Measurements from ENCODE around the gene FGFR1OP2. TPM values are rescaled to one million over a fixed set of nuclear protein-coding genes. Genes with fewer than 3 reads are reported as not detected.

Gene FGFR1OP2
- 47.8 and 48.0 TPM in 2 replicates for total RNA-seq

DNA sequence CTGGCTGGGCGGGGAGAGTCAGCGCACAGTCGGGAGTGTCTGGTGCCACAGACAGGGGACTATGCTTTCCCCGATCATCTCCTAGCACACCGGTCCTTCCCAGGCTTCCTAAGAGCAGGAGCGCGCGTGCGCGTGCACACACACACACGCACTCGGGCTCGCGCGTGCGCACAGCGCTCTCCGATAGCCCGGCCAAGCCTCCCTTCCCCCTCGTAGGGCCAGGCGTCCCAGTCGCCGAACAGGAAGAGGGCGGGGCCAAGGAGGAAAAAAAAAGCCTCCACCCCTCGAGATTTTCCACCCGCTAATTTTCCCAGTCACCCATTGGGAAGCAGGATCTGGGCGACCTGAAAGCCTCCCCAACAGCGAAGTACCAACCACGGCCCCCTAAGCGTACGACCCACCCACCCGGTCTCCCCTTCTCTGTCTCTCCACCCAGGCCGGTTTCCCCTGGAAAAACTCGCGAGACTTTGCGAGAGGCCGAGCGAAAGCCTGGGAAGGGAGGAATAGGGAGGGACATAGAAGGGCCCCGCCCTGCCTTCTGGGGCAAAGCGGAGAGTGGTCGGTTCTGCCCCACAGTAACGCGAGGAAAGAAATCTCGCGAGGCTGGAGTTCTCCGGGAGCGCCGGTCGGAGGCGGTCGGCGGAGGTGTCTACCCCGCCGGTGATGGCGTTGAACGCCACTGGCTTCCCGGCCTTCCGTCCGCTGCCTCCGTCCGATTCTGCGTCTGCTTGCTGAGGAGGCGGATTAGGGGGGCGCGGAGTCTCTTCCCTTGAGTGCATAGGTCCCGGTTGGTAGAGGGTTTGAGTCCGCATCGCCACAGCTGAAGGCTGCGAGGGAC, at the start of gene FGFR1OP2, which contains the start of gene INTS13:
Gene FGFR1OP2, plus strand, starts transcription at position 608 of the 838 bp plus-strand sequence. CDS start 15,689 bp downstream, outside the sequence.
Gene INTS13, minus strand, starts transcription at position 119 of the 838 bp plus-strand sequence. CDS start 1,178 bp downstream, outside the sequence.
- peak within 1 kb of the TSS; percentile 92 for H3K4me3 ChIP-seq (ENCODE audit: insufficient read depth, low read length)
- DNase-seq (ENCODE audit: insufficient read length, low spot score, missing footprints), result peak; percentile 93
- peak within 1 kb of the TSS; percentile 97 for H3K4me2 ChIP-seq (ENCODE audit: insufficient read depth, low read length)
- H3K36me3 ChIP-seq (ENCODE audit: insufficient read depth, low read length), result peaks cover 4% of the 10 kb centered on the region
- H3K9me3 ChIP-seq (ENCODE audit: low read depth, low read length), result no peaks in the 10 kb centered on the region
- H3K27me3 ChIP-seq (ENCODE audit: insufficient read depth, low read length), result no peaks in the 10 kb centered on the region
- H4K20me1 ChIP-seq (ENCODE audit: insufficient read depth, low read length), result peaks cover 25% of the 10 kb centered on the region
- H2AFZ ChIP-seq (ENCODE audit: low read length), result peak within 1 kb of the TSS; percentile 95
- TF ChIP-seq, protein P1, sequence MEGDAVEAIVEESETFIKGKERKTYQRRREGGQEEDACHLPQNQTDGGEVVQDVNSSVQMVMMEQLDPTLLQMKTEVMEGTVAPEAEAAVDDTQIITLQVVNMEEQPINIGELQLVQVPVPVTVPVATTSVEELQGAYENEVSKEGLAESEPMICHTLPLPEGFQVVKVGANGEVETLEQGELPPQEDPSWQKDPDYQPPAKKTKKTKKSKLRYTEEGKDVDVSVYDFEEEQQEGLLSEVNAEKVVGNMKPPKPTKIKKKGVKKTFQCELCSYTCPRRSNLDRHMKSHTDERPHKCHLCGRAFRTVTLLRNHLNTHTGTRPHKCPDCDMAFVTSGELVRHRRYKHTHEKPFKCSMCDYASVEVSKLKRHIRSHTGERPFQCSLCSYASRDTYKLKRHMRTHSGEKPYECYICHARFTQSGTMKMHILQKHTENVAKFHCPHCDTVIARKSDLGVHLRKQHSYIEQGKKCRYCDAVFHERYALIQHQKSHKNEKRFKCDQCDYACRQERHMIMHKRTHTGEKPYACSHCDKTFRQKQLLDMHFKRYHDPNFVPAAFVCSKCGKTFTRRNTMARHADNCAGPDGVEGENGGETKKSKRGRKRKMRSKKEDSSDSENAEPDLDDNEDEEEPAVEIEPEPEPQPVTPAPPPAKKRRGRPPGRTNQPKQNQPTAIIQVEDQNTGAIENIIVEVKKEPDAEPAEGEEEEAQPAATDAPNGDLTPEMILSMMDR (IDR thresholded peaks at IDR 0.05; ENCODE audit: extremely low read depth, low read depth, low read length), result no peak
- H3K4me1 ChIP-seq (ENCODE audit: insufficient read depth, low read length), result peaks cover 37% of the 10 kb centered on the region
- peaks cover 94% of the 10 kb centered on the region for H3K79me2 ChIP-seq (ENCODE audit: insufficient read depth, low read length)
- peak within 1 kb of the TSS; percentile 94 for H3K27ac ChIP-seq (ENCODE audit: low read depth, low read length)

DNA sequence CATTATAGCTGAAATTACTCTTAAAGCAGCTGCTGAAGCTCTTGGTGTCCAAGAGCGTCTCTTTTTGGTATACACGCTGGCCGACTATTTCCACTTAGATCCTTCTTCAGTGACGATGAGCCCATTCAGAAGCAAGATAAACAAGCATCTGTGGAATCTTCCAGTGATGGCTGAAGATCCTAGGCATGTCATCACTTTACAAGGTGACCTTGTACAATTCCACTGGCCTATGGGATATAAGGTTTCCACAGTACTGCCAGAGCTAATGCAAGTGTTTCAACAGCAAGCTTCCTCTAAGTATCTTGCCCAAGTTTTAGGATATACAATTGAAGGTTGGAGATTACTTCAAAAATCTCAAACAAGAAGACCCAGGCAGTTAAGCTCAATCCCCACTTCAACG, 47.5 kb upstream of the FGFR1OP2 start:
- H3K4me2 ChIP-seq (ENCODE audit: insufficient read depth, low read length), result no peak overlapping the region
- DNase-seq (ENCODE audit: insufficient read length, low spot score, missing footprints), result no peak
- no peaks in the 10 kb centered on the region for H3K27me3 ChIP-seq (ENCODE audit: insufficient read depth, low read length)
- TF ChIP-seq, protein P1 (IDR thresholded peaks at IDR 0.05; ENCODE audit: extremely low read depth, low read depth, low read length), result no peak
- H3K4me1 ChIP-seq (ENCODE audit: insufficient read depth, low read length), result no peaks in the 10 kb centered on the region
- H3K36me3 ChIP-seq (ENCODE audit: insufficient read depth, low read length), result no peaks in the 10 kb centered on the region
- no peak overlapping the region for H2AFZ ChIP-seq (ENCODE audit: low read length)
- no peaks in the 10 kb centered on the region for H3K79me2 ChIP-seq (ENCODE audit: insufficient read depth, low read length)
- no peaks in the 10 kb centered on the region for H4K20me1 ChIP-seq (ENCODE audit: insufficient read depth, low read length)
- no peak overlapping the region for H3K4me3 ChIP-seq (ENCODE audit: insufficient read depth, low read length)
- H3K9me3 ChIP-seq (ENCODE audit: low read depth, low read length), result no peaks in the 10 kb centered on the region
- H3K27ac ChIP-seq (ENCODE audit: low read depth, low read length), result no peak overlapping the region

DNA sequence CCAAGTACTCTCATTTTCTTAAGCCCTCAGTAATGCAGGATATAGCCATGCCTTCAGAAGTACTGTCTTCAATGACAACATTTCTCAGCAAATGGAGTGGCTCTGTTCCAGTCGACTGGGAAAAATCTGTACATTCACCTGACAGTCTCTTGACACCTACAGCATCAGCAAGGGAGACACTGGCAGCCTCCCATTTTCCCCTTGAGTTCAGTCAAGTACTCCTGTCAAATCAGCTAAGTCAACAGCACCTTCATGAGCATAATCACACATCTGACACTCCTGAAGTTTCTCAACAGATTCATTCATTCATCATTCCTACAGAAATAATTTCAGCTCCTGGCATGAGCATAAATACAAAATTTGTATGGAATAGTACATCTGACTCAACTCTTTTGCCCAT, 46.6 kb upstream of the FGFR1OP2 start:
- no peak overlapping the region for H2AFZ ChIP-seq (ENCODE audit: low read length)
- H3K36me3 ChIP-seq (ENCODE audit: insufficient read depth, low read length), result no peaks in the 10 kb centered on the region
- H3K4me2 ChIP-seq (ENCODE audit: insufficient read depth, low read length), result no peak overlapping the region
- H3K9me3 ChIP-seq (ENCODE audit: low read depth, low read length), result no peaks in the 10 kb centered on the region
- TF ChIP-seq, protein P1 (IDR thresholded peaks at IDR 0.05; ENCODE audit: extremely low read depth, low read depth, low read length), result no peak
- H3K4me1 ChIP-seq (ENCODE audit: insufficient read depth, low read length), result no peaks in the 10 kb centered on the region
- H3K79me2 ChIP-seq (ENCODE audit: insufficient read depth, low read length), result no peaks in the 10 kb centered on the region
- H3K27ac ChIP-seq (ENCODE audit: low read depth, low read length), result no peak overlapping the region
- H3K27me3 ChIP-seq (ENCODE audit: insufficient read depth, low read length), result no peaks in the 10 kb centered on the region
- DNase-seq (ENCODE audit: insufficient read length, low spot score, missing footprints), result no peak
- H3K4me3 ChIP-seq (ENCODE audit: insufficient read depth, low read length), result no peak overlapping the region
- H4K20me1 ChIP-seq (ENCODE audit: insufficient read depth, low read length), result no peaks in the 10 kb centered on the region

DNA sequence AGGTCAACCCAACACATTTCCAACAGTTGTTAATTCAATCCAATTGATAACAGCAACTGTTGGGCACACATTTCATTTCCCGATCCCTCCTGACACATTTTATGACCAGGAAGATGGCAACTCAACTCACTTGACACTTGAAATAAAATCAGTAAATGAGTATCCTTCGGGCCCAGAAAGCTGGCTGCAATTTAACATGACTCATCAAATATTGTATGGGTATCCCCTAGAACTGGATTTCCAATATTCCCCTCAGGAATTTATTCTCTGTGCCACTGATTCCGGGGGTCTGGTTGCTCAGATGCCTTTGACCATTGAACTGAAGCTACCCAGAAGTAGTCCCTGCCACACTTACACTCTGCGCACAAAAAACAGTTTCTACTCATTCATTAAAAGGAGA, 42.6 kb upstream of the FGFR1OP2 start:
- H3K36me3 ChIP-seq (ENCODE audit: insufficient read depth, low read length), result peaks cover 6% of the 10 kb centered on the region
- no peaks in the 10 kb centered on the region for H3K27me3 ChIP-seq (ENCODE audit: insufficient read depth, low read length)
- no peaks in the 10 kb centered on the region for H3K9me3 ChIP-seq (ENCODE audit: low read depth, low read length)
- TF ChIP-seq, protein P1 (IDR thresholded peaks at IDR 0.05; ENCODE audit: extremely low read depth, low read depth, low read length), result no peak
- H4K20me1 ChIP-seq (ENCODE audit: insufficient read depth, low read length), result no peaks in the 10 kb centered on the region
- H3K4me3 ChIP-seq (ENCODE audit: insufficient read depth, low read length), result no peak overlapping the region
- H2AFZ ChIP-seq (ENCODE audit: low read length), result no peak overlapping the region
- no peaks in the 10 kb centered on the region for H3K79me2 ChIP-seq (ENCODE audit: insufficient read depth, low read length)
- no peaks in the 10 kb centered on the region for H3K4me1 ChIP-seq (ENCODE audit: insufficient read depth, low read length)
- no peak for DNase-seq (ENCODE audit: insufficient read length, low spot score, missing footprints)
- no peak overlapping the region for H3K4me2 ChIP-seq (ENCODE audit: insufficient read depth, low read length)
- H3K27ac ChIP-seq (ENCODE audit: low read depth, low read length), result no peak overlapping the region
